DOHH2 (cell line): Measurements from ENCODE around the gene CDS2.

Source experiments
- CTCF ChIP-seq: fragments of 200-600 bp; sonication (generic); IDR thresholded peaks from one replicate; pipeline ENCODE4 v1.5.1; 2014; ENCODE audit warnings: antibody characterized with exemption, mild to moderate bottlenecking, low read depth, low read length; ENCODE audit not compliant: poor library complexity, severe bottlenecking
- EZH2phosphoT487 ChIP-seq: fragments of 200-600 bp; sonication (generic); IDR thresholded peaks from 2 replicates; pipeline ENCODE4 v1.6.1; 2017; ENCODE audit warnings: borderline replicate concordance, mild to moderate bottlenecking, antibody characterized with exemption, low read length, moderate library complexity, mixed read lengths

DNA sequence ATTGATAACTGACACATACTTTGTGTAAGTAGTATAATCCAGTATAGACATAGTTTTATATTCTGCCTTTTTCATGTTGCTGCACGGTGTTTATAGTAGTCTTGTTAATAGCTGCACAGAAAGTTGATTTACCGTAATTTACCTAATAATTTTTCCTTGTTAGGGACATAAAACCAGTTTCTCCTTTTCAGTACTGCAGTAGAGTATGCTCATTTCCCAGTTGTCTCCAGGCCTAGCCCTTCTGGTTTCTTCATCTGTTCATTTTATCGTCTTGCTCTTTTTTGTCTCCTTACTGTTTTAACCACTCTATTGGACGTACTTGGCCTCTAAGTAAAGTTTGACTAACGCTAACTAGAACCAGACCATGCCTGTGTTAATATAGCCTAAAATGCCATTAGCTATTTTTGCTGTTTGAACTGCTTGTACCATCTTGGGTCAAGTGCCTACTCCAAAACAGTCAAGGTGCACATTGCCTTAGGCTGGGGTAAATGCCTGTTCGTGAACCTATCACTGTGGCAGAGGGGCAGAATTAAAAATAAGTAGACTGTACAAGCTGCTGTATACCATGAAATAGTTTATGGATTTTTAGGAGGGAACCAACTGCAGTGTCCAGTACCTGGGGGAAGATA lies 34.8 kb downstream of the CDS2 start:
- no peak for TF ChIP-seq CTCF
- no peak for TF ChIP-seq EZH2phosphoT487
